Stimulated activated CD4-positive, alpha-beta T cell treated with anti-CD3 and anti-CD28 coated beads, Interleukin-1b, Interleukin-23, amount 100 ng/mL, for 4 hours (primary cell): Measurements from ENCODE around the gene S100A7A.
"Not testable (repeated sequence)": the region's sequence is repeated elsewhere in the genome, so short reads cannot be mapped to it uniquely, and the experiment has no call there.

Source experiments
- DNase-seq, 2 donors: peaks; one replicate each; pipeline ENCODE4 v3.0.0-alpha.2; 2020; ENCODE audit warnings: low read depth in 2 of 2

S100A7A gene

DNA sequence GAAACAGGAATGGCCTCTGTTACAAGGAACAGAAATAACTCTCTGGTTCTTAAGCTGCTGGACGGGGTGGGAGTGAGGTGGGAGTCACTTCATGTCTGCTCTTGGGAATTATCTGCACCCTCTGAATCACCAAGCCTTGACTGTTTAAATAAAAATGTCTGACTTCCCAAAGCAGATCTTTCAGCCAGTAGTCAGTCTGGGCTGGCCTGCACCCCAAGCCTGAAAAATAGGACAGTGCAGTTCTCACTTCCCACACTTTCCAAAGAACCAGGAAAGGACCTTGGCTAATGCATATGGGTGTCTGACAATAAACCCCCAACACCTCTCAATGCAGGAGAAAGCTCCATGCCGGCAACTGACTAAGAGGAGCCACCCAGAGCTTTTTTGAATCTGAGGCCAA is 43.3 kb downstream of the S100A7A start:
- no peak for DNase-seq

DNA sequence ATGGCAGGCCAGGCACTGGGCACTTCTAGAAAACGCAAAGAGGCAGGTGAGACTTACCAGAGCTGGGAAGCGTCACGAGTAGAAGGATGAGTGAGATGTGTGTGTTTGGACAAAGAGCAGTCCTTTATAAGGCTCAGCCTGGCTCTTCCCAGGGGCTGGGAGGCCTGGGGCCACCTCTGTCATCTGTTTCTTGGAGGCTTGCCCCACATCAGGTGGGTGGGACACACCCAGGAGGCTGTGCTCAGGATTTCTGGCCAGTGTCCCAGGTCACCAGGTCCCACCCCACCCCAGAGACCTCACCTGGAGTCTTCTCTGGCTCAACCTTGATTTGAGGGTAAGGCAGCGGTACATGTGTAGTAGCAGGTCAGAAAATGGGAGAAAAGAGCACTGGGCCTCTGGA is 44.2 kb downstream of the S100A7A start, which contains the start of gene S100A7:
Gene S100A7 (minus strand): TSS at position 101 of the 400 bp plus-strand sequence. CDS start 1,638 bp downstream, outside the sequence.
- no peak for DNase-seq

DNA sequence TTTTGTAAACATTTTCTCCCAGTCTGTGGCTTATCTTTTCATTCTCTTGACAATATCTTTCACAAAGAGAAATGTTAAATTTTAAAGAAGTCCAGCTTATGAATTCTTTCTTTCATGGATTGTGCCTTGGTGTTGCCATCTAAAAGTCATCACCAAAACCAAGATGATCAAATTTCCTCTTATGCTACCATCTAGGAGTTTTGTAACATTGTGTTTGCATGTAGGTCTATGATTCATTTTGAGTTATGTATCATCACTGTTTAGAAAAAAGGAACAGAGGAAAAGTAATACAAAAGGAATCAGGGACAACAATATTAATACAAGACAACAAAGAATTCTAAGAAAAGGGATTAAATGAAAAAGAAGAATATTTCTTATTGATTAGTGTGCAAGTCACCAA is 46.4 kb downstream of the S100A7A start:
- DNase-seq, result not testable (repeated sequence)

DNA sequence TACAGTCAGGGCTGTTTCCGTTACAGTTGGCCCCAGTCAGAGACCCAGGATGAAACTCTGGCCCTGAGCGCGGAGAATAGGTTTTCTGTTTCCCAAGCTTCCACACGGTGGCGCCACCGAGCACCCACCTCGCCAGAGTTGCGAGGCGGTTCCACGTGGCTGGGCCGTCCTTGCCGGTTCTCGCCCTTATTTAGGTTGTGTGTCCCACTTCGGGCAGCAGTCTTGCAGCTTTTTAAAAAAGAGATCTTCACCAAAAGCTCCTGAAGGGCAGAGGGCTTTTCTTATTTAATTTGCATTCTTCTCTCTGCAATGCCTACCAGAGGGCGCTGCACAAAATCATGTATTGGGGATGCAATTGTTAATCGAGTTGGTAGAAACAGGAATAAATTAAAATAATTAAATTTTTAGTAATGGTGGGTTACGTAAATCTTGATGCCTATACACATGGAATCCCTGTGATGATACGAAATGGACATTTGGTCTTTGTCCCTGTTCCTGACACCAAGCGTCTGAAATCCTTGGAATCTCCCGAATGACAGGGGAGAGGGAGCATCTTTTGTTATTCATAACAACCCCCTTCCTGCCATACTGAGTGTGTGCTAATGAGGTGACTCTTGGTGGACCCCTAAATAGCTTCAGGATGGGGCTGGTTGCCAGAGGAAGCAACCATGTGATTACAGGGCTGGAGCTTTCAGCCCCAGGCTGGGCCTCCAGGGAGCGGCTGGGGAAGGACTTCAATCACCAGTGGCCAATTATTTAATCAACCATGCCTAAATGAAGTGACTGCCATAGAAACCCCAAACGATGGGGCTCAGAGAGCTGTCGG is 49.7 kb downstream of the S100A7A start:
- DNase-seq, result peak; percentile 54 to 60

DNA sequence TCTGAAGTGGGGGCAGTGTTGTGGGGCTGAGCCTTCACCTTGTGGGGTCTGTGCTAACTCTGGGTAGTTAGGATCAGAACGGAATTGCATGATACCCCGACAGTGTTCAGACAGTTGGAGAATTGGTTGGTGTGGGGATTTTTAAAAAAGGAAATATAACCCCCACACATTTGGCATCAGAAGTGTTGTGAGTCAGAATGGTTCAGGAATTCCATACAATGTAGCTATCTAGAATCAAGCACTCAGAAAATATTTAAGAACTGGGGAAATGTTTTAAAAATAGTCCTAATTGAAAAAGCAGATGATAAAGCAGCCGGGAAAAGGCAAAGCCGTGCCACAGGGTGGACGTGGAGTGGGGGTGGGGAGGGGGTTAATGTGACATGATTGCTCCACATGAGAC is 50.6 kb downstream of the S100A7A start:
- no peak for DNase-seq

DNA sequence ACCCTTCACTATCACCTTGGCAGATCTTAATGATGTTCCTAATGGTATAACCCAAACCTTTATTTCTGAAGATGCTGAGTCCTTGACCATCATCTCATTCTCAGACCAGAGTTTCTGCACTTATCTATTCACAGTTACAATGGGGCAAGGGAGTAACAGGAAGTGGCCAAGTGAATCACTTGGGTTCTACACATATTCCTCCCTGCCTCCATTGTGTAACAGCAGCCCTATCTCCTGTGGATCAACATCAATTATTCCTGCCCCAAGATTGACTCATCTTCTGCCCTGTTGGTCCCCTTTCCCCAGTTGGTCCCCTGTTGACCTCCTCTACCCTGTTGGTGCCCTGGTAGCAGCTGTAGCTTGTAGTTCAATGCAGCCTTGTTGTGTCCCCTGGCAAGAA is 54.4 kb downstream of the S100A7A start:
- DNase-seq, result no peak
